Astrocyte (in vitro differentiated cells and primary cell): ENCODE measurements around the gene NREP.

Experiments
- EZH2 ChIP-seq: IDR thresholded peaks from 2 replicates; pipeline ENCODE4 v1.6.1; 2012; ENCODE audit warnings: mild to moderate bottlenecking, low read length, inconsistent platforms; ENCODE audit not compliant: insufficient read depth
- TF ChIP-seq, protein P1 (sequence below): IDR thresholded peaks from 2 replicates; pipeline ENCODE4 v1.5.1; 2011; ENCODE audit warnings: low read depth, mild to moderate bottlenecking, inconsistent platforms, low read length, moderate library complexity; ENCODE audit not compliant: insufficient read depth

- TF ChIP-seq, protein P1, sequence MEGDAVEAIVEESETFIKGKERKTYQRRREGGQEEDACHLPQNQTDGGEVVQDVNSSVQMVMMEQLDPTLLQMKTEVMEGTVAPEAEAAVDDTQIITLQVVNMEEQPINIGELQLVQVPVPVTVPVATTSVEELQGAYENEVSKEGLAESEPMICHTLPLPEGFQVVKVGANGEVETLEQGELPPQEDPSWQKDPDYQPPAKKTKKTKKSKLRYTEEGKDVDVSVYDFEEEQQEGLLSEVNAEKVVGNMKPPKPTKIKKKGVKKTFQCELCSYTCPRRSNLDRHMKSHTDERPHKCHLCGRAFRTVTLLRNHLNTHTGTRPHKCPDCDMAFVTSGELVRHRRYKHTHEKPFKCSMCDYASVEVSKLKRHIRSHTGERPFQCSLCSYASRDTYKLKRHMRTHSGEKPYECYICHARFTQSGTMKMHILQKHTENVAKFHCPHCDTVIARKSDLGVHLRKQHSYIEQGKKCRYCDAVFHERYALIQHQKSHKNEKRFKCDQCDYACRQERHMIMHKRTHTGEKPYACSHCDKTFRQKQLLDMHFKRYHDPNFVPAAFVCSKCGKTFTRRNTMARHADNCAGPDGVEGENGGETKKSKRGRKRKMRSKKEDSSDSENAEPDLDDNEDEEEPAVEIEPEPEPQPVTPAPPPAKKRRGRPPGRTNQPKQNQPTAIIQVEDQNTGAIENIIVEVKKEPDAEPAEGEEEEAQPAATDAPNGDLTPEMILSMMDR: no peak
- no peak for TF ChIP-seq EZH2
Observed at GRCh38 chr5:111749303-111750026, 7.5 kb downstream of the NREP start.
